ENCODE data around the gene SNAP29.

DNA sequence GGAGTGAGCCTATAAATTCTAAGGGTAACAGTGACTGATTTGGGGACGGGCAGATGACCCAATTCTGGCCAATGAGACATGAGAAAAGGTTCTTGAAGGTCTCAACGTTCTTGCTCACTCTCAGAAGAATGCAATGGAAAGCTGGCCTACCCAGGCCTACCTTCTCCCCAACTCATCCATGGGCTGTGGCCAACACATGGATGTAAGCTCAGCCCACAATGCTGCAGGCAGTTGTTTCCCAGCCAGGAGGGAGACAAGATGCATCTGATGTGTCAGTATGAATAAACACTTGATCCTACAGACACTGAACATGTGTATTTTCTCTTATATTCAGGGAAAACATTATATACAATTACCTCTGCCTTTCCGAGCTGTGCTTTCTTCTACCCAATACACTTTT is 24.6 kb upstream of the SNAP29 start:
- TF ChIP-seq, protein P1, sequence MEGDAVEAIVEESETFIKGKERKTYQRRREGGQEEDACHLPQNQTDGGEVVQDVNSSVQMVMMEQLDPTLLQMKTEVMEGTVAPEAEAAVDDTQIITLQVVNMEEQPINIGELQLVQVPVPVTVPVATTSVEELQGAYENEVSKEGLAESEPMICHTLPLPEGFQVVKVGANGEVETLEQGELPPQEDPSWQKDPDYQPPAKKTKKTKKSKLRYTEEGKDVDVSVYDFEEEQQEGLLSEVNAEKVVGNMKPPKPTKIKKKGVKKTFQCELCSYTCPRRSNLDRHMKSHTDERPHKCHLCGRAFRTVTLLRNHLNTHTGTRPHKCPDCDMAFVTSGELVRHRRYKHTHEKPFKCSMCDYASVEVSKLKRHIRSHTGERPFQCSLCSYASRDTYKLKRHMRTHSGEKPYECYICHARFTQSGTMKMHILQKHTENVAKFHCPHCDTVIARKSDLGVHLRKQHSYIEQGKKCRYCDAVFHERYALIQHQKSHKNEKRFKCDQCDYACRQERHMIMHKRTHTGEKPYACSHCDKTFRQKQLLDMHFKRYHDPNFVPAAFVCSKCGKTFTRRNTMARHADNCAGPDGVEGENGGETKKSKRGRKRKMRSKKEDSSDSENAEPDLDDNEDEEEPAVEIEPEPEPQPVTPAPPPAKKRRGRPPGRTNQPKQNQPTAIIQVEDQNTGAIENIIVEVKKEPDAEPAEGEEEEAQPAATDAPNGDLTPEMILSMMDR (IDR thresholded peaks at IDR 0.05 in 4 of 5, conservative IDR thresholded peaks at IDR 0.05 in 1 of 5): no peak
- no peak for TF ChIP-seq POLR2A (IDR thresholded peaks at IDR 0.05)

Data from gastrocnemius medialis (tissue), 4 donors.